GM10248 (cell line): ENCODE results near the gene THTPA.

Experiments used
- CTCF ChIA-PET: fragments of 300-600 bp; sonication (Branson Sonifier 250); formaldehyde crosslinking; extraction: SDS; loops from one replicate; lab custom pipeline; 2021; ENCODE audit warnings: antibody characterized with exemption; lab: Yijun Ruan, JAX
- POLR2A ChIA-PET: fragments of 350-650 bp; sonication (Branson Sonifier 250); formaldehyde crosslinking; extraction: SDS; loops from one replicate; lab custom pipeline; 2020; ENCODE audit warnings: antibody characterized with exemption; lab: Yijun Ruan, JAX
- DNase-seq: peaks from one replicate; pipeline ENCODE4 v3.0.0; 2012; ENCODE audit errors: extremely low spot score
- CTCF ChIP-seq: IDR thresholded peaks from 2 replicates; pipeline ENCODE4 v1.5.1; 2012; ENCODE audit warnings: mild to moderate bottlenecking, low read depth; ENCODE audit errors: extremely low read depth, missing control alignments, control extremely low read depth

The THTPA gene

DNA sequence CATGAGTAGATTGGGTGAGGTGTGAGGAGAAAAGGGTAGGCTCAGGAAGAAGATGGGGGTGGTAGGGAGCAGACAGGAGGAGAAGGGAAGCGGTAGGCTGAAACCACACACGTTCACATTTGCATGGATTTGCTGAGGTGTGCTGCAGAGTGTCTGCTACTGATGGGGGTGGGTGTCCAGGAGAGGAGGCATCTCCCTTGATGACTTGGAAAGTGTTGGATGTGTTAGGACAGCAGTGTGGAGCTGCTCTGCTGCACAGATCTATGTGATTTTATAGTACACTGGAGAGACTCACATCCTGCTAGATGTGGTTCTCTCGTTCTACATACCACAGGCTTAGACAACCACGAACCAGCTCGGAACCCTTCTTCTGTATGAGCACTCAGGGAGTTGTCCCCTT, 13.8 kb upstream of the THTPA start:
- TF ChIP-seq CTCF, result no peak
- ChIA-PET POLR2A (no interaction called here), CTCF (interaction anchor here (0.9 to 7.9 kb wide), 8 partner anchors 9 to 270 kb away, joined by 3 to 75 read pairs (median 4); partner anchors contain the start of gene THTPA)
- DNase-seq, result no peak

DNA sequence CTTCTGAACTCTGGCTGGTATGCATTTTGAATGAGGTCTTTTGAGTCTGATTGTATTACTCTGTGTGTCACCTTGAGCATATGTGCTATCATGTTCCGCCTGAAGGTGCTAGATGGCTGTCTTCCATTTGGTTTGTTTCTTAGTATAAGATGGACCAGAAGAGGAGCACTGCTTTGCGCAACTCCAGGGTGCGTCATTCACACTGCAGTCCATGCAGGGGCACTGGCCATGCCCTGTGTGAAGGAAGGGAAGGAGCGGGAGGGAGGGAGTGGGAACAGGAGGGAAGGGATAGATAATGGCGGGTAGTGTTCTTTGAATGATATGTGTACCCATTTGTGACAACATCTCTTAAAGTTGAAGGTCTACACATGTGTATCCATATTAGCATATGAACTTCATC, 12.7 kb upstream of the THTPA start:
- CTCF ChIA-PET, result interaction anchor here (1.1 to 7.9 kb wide), 3 partner anchors 16 to 67 kb away, joined by 3 to 75 read pairs (median 59); no protein-coding TSS in a partner anchor
- no peak for TF ChIP-seq CTCF
- POLR2A ChIA-PET, result no interaction called here
- no peak for DNase-seq

- no peak for TF ChIP-seq CTCF
- DNase-seq, result no peak
- ChIA-PET POLR2A (no interaction called here), CTCF (interaction anchor here (2.0 to 6.0 kb wide), 2 partner anchors 14 to 67 kb away, joined by 8 to 71 read pairs; no protein-coding TSS in a partner anchor)
Measured at GRCh38 chr14:23544511-23545447, 11.3 kb upstream of the THTPA start.

DNA sequence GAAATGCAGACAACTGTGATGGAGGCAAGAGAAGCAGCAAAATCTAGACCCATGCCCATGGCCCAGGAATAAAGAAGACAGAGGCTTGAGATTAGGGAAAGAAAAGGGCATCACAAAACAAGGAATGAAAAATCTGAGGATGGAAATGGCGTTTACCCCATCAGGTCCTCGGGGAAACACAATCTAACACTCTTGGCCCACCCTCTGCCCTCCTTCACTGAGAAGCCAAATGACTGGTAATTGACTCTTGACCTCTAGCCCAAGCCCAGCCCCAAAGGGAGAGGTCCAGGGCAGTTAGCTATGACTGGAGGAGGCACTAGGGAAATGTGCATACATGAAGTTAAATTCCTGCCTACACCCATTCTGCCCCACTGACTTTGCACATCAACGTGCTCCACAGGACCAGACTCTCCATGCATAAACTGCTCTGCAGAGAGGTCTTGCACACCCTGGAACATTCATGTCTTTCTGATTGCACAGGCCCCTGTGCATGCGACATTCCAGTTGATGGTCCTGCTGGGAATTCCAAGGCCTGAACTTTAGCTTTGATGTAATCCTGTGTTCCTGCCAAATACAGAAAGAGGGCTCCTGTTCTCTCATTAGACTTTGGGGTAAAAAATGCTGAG, 10.2 kb upstream of the THTPA start:
- no peak for TF ChIP-seq CTCF
- no peak for DNase-seq
- POLR2A ChIA-PET, result no interaction called here
- CTCF ChIA-PET, result interaction anchor here (1.2 to 6.0 kb wide), 3 partner anchors 9 to 68 kb away, joined by 8 to 71 read pairs (median 9); no protein-coding TSS in a partner anchor

- ChIA-PET POLR2A (no interaction called here), CTCF (interaction anchor here (1.2 to 6.0 kb wide), 3 partner anchors 9 to 68 kb away, joined by 8 to 71 read pairs (median 9); no protein-coding TSS in a partner anchor)
- DNase-seq, result no peak
- TF ChIP-seq CTCF, result no peak
Measured at GRCh38 chr14:23546450-23547035, 9.5 kb upstream of the THTPA start.

DNA sequence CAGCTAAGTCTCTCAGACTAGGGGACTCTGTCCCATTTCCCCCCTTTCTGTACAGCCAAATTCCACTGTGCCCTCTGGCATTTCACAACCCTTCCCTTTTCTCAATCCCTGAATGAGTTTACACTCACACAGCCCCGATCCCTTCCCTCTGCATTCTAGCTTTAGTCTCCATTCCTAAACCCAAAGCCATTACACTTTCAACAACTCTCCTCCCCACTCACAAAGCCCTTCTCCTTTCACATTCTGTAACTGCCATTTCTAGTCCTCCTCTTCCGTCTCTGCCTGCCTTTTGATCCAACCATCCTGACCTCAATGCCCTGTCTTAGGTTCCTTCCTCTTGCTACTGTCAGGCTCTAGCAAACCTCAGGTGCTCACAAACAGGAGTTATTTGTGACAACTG, 8.1 kb upstream of the THTPA start:
- ChIA-PET CTCF (interaction anchor here (1.2 to 6.0 kb wide), 4 partner anchors 8 to 15 kb away, joined by 3 to 71 read pairs (median 16); no protein-coding TSS in a partner anchor), POLR2A (no interaction called here)
- TF ChIP-seq CTCF, result no peak
- DNase-seq, result no peak
